ENCODE measurements around the gene SPATA46. TPM values are rescaled to one million over a fixed set of nuclear protein-coding genes. Genes with fewer than 3 reads are reported as not detected.
A peak's percentile ranks its signal among the peaks of the same experiment; 100 is the strongest.

Gene SPATA46
- total and polyA plus RNA-seq, 4 donors, result not detected

DNA sequence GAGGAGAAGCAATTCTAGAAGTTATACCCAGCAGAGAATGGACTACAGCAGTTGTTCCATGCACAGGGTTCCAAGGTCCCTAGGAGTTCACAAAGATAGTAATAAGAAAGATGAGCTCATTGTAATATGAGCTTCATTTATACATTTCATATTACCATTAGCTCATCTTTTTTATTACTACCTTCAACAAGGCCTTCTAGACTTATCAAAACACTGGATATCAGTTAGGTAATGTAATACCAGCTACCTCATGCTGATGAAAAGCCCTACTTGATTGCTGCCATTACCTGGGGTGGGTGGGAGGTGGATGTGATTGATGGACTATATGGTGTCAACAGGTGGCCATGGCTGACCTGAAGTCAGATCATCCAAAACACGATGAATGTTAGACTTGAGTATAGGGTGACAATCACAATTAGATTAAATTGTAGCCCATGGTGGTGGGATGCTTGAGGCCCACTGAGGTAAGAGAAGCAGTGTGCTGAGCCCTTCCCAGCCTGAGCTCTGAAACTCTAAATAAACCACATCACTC, 34.1 kb downstream of the SPATA46 start:
- 93 to 95% methylated on average over 1 of the region's 1 CpG for WGBS, 2 donors
- no peak overlapping the region for H3K27ac ChIP-seq (ENCODE audit: low read depth in 1 of 2, low read length in 2 of 2)
- intact Hi-C loops (cut with DNase I), result no loop called here
- H3K4me1 ChIP-seq (ENCODE audit: control insufficient read depth in 1 of 2, insufficient read depth in 2 of 2, low read length in 2 of 2), result no peaks in the 10 kb centered on the region
- ATAC-seq (ENCODE audit: low FRiP score) (no peak), DNase-seq (no peak)
- no peaks in the 10 kb centered on the region for H3K27me3 ChIP-seq (ENCODE audit: control insufficient read depth in 1 of 2, insufficient read depth in 2 of 2, low read length in 1 of 2)
- no peaks in the 10 kb centered on the region for H3K9me3 ChIP-seq (ENCODE audit: control insufficient read depth, low read length)
- peaks cover 0 to 2% of the 10 kb centered on the region in 2 donors for H3K36me3 ChIP-seq (ENCODE audit: control insufficient read depth in 1 of 2, insufficient read depth in 2 of 2, low read length in 1 of 2)
- no peak overlapping the region for H3K4me3 ChIP-seq (ENCODE audit: low read length in 2 of 2)

DNA sequence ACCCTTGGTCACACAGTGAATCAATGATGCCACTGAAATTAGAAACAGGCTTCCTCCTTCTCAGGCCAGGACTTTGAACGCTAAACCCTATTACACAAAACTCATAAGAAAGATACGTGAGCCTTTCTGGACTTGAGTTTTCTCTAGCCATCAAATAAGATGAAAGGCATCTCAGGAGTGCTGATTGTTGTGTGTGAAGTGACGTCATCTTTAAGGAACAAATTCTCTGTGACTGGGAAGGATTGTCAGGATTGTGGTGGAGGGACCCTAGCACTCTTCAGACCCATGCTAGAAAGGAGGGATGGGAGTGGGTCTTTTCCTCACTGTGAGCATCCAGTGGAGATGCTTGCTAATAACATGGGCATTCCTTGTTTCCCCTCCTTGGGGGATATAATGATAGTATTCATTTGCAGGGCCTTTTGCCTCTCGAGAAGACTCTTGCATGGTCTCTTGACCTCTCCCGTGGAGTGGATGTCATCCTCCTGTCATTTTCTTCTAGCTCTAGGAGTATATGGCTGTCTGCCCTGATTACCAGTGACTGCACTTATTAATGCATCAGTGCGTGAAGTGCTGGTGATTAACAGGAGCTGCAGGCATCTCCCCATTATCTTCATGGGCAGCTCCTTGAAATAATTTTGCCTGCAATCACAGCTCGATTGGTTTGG, 39.9 kb downstream of the SPATA46 start:
- DNase-seq (no peak), ATAC-seq (ENCODE audit: low FRiP score) (no peak)
- WGBS, 2 donors, result 85 to 86% methylated on average over 7 of the region's 7 CpGs
- H3K4me1 ChIP-seq (ENCODE audit: control insufficient read depth in 1 of 2, insufficient read depth in 2 of 2, low read length in 2 of 2), result no peaks in the 10 kb centered on the region
- intact Hi-C loops (cut with DNase I), result no loop called here
- H3K27ac ChIP-seq (ENCODE audit: low read depth in 1 of 2, low read length in 2 of 2), result no peak overlapping the region
- H3K36me3 ChIP-seq (ENCODE audit: control insufficient read depth in 1 of 2, insufficient read depth in 2 of 2, low read length in 1 of 2), result no peaks in the 10 kb centered on the region
- no peaks in the 10 kb centered on the region for H3K9me3 ChIP-seq (ENCODE audit: control insufficient read depth, low read length)
- no peak overlapping the region for H3K4me3 ChIP-seq (ENCODE audit: low read length in 2 of 2)
- H3K27me3 ChIP-seq (ENCODE audit: control insufficient read depth in 1 of 2, insufficient read depth in 2 of 2, low read length in 1 of 2), result no peaks in the 10 kb centered on the region

DNA sequence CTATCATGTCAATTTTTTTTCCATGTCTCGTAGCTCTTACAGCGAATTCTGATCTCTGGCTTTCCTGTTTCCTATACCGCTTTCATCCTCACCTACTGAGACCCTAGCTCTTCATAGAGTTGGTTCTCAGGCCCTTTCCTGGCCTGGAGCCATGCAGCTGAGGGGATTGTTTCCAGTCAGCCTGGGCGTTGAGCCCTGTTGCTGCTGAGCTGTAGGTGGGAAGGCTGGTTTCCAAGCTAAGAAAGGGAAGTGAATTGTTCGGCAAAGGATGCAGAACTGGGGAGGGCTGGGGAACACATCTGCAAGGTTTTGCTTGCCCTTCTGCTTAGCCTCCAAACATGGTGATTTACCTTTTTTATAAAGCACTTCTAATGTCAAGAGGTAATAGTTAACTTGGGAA, 41.5 kb downstream of the SPATA46 start:
- H3K36me3 ChIP-seq (ENCODE audit: control insufficient read depth in 1 of 2, insufficient read depth in 2 of 2, low read length in 1 of 2), result no peaks in the 10 kb centered on the region
- H3K4me3 ChIP-seq (ENCODE audit: low read length in 2 of 2), result no peak overlapping the region
- H3K27me3 ChIP-seq (ENCODE audit: control insufficient read depth in 1 of 2, insufficient read depth in 2 of 2, low read length in 1 of 2), result no peaks in the 10 kb centered on the region
- WGBS, 2 donors, result 54 to 58% methylated on average over 5 of the region's 5 CpGs
- intact Hi-C loops (cut with DNase I), result no loop called here
- ATAC-seq (ENCODE audit: low FRiP score) (no peak), DNase-seq (no peak)
- no peak overlapping the region for H3K27ac ChIP-seq (ENCODE audit: low read depth in 1 of 2, low read length in 2 of 2)
- H3K9me3 ChIP-seq (ENCODE audit: control insufficient read depth, low read length), result no peaks in the 10 kb centered on the region
- H3K4me1 ChIP-seq (ENCODE audit: control insufficient read depth in 1 of 2, insufficient read depth in 2 of 2, low read length in 2 of 2), result peaks cover 0 to under 1% of the 10 kb centered on the region in 2 donors

DNA sequence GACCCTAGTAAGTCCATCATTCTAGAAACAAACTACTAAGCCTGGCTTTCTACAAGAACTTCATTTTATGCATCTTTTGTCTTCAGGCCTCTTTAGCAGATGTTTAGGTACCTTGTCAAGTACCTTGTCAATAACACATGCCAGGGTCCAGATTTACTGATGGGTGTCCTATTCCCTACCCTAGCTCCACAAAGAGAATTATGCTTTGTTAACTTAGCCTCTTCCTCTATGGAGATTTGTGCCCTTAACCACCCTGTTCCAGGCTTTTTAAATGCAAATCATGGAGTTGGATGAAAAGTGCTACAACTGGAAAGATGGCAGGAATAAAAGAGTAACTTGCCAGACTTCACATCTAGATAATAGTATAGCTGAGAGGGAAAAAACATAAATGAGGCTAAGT, 42.7 kb downstream of the SPATA46 start:
- no peak for DNase-seq
- no peaks in the 10 kb centered on the region for H3K27me3 ChIP-seq (ENCODE audit: control insufficient read depth in 1 of 2, insufficient read depth in 2 of 2, low read length in 1 of 2)
- H3K27ac ChIP-seq (ENCODE audit: low read depth in 1 of 2, low read length in 2 of 2), result no peak overlapping the region
- ATAC-seq (ENCODE audit: low FRiP score), result no peak
- peaks cover 0 to 2% of the 10 kb centered on the region in 2 donors for H3K4me1 ChIP-seq (ENCODE audit: control insufficient read depth in 1 of 2, insufficient read depth in 2 of 2, low read length in 2 of 2)
- no peaks in the 10 kb centered on the region for H3K9me3 ChIP-seq (ENCODE audit: control insufficient read depth, low read length)
- no peaks in the 10 kb centered on the region for H3K36me3 ChIP-seq (ENCODE audit: control insufficient read depth in 1 of 2, insufficient read depth in 2 of 2, low read length in 1 of 2)
- H3K4me3 ChIP-seq (ENCODE audit: low read length in 2 of 2), result no peak overlapping the region
- intact Hi-C loops (cut with DNase I), result no loop called here

DNA sequence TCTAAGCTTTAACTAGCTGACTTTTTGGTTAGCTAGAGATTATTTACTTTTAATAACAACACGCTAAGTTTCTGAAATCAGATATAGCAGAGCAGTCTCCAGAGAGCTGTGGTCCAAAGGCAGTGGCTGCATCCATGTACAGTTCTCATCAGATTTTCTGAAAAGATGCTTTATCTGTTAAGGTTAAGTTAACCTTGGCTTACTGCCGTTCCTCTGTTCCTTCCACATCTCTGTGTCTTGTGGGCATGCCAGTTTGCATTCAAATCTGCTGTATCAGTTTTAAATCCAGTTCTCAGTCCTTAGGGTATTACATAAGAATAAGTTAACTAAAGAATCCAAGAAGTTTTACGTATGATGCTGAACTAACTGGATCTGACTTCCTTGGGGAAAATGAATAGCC, 46.8 kb downstream of the SPATA46 start:
- H3K4me1 ChIP-seq (ENCODE audit: control insufficient read depth in 1 of 2, insufficient read depth in 2 of 2, low read length in 2 of 2), result peaks cover 0 to 2% of the 10 kb centered on the region in 2 donors
- H3K9me3 ChIP-seq (ENCODE audit: control insufficient read depth, low read length), result no peaks in the 10 kb centered on the region
- 6 to 11% methylated on average over 3 of the region's 3 CpGs for WGBS, 2 donors
- H3K4me3 ChIP-seq (ENCODE audit: low read length in 2 of 2), result no peak overlapping the region
- no peak overlapping the region for H3K27ac ChIP-seq (ENCODE audit: low read depth in 1 of 2, low read length in 2 of 2)
- ATAC-seq (ENCODE audit: low FRiP score) (peak; percentile 39), DNase-seq (no peak)
- H3K27me3 ChIP-seq (ENCODE audit: control insufficient read depth in 1 of 2, insufficient read depth in 2 of 2, low read length in 1 of 2), result no peaks in the 10 kb centered on the region
- H3K36me3 ChIP-seq (ENCODE audit: control insufficient read depth in 1 of 2, insufficient read depth in 2 of 2, low read length in 1 of 2), result no peaks in the 10 kb centered on the region
- intact Hi-C loops (cut with DNase I), result no loop called here

DNA sequence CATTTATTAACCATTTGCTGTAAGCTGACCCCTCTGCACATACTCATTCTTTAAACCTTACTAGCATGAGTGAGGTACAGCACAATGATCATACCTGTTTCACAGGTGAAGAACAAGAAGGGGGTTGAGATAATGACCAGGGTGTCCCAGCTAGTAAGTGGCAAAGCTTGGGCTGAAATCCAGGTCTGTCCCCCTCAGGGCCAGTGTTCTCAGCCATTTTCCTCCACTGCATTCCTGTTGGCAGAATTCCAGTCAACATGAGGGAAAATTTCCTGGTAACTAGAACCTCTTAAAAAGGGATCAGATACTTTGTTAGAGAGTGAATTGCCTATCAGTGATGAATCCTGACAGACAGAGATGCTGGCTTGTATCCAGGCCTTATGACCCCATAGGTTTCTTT, 48.1 kb downstream of the SPATA46 start:
- Histone ChIP-seq H3K9me3 (ENCODE audit: control insufficient read depth, low read length) (no peaks in the 10 kb centered on the region), H3K4me3 (ENCODE audit: low read length in 2 of 2) (no peak overlapping the region), H3K27ac (ENCODE audit: low read depth in 1 of 2, low read length in 2 of 2) (no peak overlapping the region), H3K27me3 (ENCODE audit: control insufficient read depth in 1 of 2, insufficient read depth in 2 of 2, low read length in 1 of 2) (no peaks in the 10 kb centered on the region), H3K4me1 (ENCODE audit: control insufficient read depth in 1 of 2, insufficient read depth in 2 of 2, low read length in 2 of 2) (peaks cover 0 to 2% of the 10 kb centered on the region in 2 donors), H3K36me3 (ENCODE audit: control insufficient read depth in 1 of 2, insufficient read depth in 2 of 2, low read length in 1 of 2) (no peaks in the 10 kb centered on the region)
- ATAC-seq (ENCODE audit: low FRiP score) (no peak), DNase-seq (no peak)
- intact Hi-C loops (cut with DNase I), result no loop called here

DNA sequence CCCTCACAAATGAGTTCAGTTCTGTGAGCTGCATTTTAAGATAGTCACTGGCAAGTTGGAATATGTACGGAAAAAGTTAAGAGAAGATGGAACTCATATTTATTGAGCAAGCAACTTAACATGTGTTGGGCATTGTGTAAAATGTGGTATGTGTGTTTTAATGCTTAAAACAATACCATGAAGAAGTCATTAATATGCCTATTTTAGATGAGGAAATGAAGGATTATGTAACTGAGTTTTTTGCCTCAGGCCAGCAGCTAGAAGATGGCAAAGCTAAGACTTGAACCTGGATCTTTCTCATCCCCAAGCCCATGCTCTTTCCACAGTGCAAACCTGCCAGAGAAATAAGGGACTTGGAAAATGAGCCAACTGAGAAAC, 48.9 kb downstream of the SPATA46 start:
- H3K9me3 ChIP-seq (ENCODE audit: control insufficient read depth, low read length), result no peaks in the 10 kb centered on the region
- intact Hi-C loops (cut with DNase I), result no loop called here
- H3K4me1 ChIP-seq (ENCODE audit: control insufficient read depth in 1 of 2, insufficient read depth in 2 of 2, low read length in 2 of 2), result peaks cover 0 to 2% of the 10 kb centered on the region in 2 donors
- WGBS, 2 donors, result 94 to 100% methylated on average over 1 of the region's 1 CpG
- H3K4me3 ChIP-seq (ENCODE audit: low read length in 2 of 2), result no peak overlapping the region
- DNase-seq (no peak), ATAC-seq (ENCODE audit: low FRiP score) (no peak)
- H3K27ac ChIP-seq (ENCODE audit: low read depth in 1 of 2, low read length in 2 of 2), result no peak overlapping the region
- no peaks in the 10 kb centered on the region for H3K36me3 ChIP-seq (ENCODE audit: control insufficient read depth in 1 of 2, insufficient read depth in 2 of 2, low read length in 1 of 2)
- no peaks in the 10 kb centered on the region for H3K27me3 ChIP-seq (ENCODE audit: control insufficient read depth in 1 of 2, insufficient read depth in 2 of 2, low read length in 1 of 2)

DNA sequence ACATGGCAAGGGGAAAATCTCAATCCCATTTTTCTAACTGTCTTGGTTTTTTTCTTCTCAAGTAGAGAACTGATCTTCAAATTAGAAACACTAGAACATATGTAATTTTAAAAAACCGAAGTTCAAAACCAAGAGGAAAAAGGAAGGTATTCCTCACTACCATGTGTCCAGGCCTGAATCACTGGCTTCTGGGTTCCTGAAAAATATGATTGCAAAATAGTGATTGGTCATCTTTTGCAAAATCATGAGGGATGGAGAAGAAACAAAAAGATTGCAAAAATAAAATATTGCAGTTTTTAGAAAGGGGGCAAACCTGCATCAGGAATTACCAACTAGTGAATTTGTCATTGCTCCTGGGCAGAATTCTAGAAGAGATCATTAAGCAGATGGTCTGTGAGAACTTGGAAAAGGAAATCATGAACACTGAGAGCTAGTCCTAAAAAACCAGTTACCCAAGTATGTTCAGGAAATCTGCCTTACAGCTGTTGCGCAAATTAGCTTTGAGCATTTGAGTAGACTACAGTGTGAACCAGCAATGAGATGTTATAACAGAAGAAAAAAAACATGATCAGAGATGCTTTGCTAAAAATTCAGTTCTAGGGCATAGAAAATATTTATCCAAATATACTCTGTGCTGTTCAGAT, 49.4 kb downstream of the SPATA46 start:
- intact Hi-C loops (cut with DNase I), result no loop called here
- Histone ChIP-seq H3K4me3 (ENCODE audit: low read length in 2 of 2) (no peak overlapping the region), H3K36me3 (ENCODE audit: control insufficient read depth in 1 of 2, insufficient read depth in 2 of 2, low read length in 1 of 2) (no peaks in the 10 kb centered on the region), H3K4me1 (ENCODE audit: control insufficient read depth in 1 of 2, insufficient read depth in 2 of 2, low read length in 2 of 2) (peaks cover 0 to 2% of the 10 kb centered on the region in 2 donors), H3K9me3 (ENCODE audit: control insufficient read depth, low read length) (no peaks in the 10 kb centered on the region), H3K27ac (ENCODE audit: low read depth in 1 of 2, low read length in 2 of 2) (no peak overlapping the region), H3K27me3 (ENCODE audit: control insufficient read depth in 1 of 2, insufficient read depth in 2 of 2, low read length in 1 of 2) (no peaks in the 10 kb centered on the region)
- WGBS, 2 donors, result 93 to 95% methylated on average over 2 of the region's 2 CpGs
- DNase-seq, result no peak
- ATAC-seq (ENCODE audit: low FRiP score), result no peak

DNA sequence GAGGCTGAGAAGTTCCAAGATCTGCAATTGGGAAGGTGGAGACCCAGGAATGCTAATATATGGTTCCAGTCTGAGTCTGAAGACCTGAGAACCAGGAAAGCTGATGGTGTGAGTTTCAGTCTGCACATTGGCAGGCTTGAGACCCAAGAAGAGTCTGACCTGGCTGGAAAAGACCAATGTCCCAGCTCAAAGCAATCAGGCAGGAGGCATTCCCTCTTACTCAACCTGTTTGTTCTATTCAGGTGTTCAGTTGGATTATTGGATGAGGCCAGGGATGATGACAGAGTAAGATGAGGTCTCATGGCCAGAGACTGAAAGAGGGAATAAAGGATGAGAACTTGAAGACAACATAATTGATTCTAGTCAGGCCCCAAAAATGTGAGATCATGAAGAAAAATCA, 50.1 kb downstream of the SPATA46 start:
- Histone ChIP-seq H3K36me3 (ENCODE audit: control insufficient read depth in 1 of 2, insufficient read depth in 2 of 2, low read length in 1 of 2) (no peaks in the 10 kb centered on the region), H3K4me1 (ENCODE audit: control insufficient read depth in 1 of 2, insufficient read depth in 2 of 2, low read length in 2 of 2) (peaks cover 0 to 2% of the 10 kb centered on the region in 2 donors), H3K27ac (ENCODE audit: low read depth in 1 of 2, low read length in 2 of 2) (no peak overlapping the region), H3K9me3 (ENCODE audit: control insufficient read depth, low read length) (no peaks in the 10 kb centered on the region), H3K27me3 (ENCODE audit: control insufficient read depth in 1 of 2, insufficient read depth in 2 of 2, low read length in 1 of 2) (no peaks in the 10 kb centered on the region), H3K4me3 (ENCODE audit: low read length in 2 of 2) (no peak overlapping the region)
- DNase-seq, result no peak
- ATAC-seq (ENCODE audit: low FRiP score), result no peak
- intact Hi-C loops (cut with DNase I), result no loop called here

Measured in aorta (tissue), 5 donors.